Subcutaneous abdominal adipose tissue (tissue), 5 donors: ENCODE data around the gene EYS.
"Not testable (repeated sequence)": the region's sequence is repeated elsewhere in the genome, so short reads cannot be mapped to it uniquely, and the experiment has no call there.

Experiments
- H3K27ac ChIP-seq: one replicate; pipeline ENCODE4 v1.7.0; 2013; ENCODE audit warnings: low read depth, mild to moderate bottlenecking, inconsistent platforms, low read length, moderate library complexity
- H3K27me3 ChIP-seq, 5 donors: one replicate each; pipeline ENCODE4 v1.7.0; 2013; ENCODE audit warnings: low read length in 5 of 5, inconsistent platforms in 1 of 5; ENCODE audit not compliant: control insufficient read depth in 5 of 5, insufficient read depth in 4 of 5
- H3K36me3 ChIP-seq, 5 donors: one replicate each; pipeline ENCODE4 v1.7.0; 2013; ENCODE audit warnings: low read length in 5 of 5; ENCODE audit not compliant: control insufficient read depth in 5 of 5, insufficient read depth in 5 of 5
- H3K4me1 ChIP-seq, 5 donors: one replicate each; pipeline ENCODE4 v1.7.0; 2013; ENCODE audit warnings: low read length in 5 of 5, mild to moderate bottlenecking in 3 of 5, moderate library complexity in 1 of 5; ENCODE audit not compliant: control insufficient read depth in 5 of 5, insufficient read depth in 5 of 5
- H3K4me3 ChIP-seq, 5 donors: one replicate each; pipeline ENCODE4 v1.7.0; 2013; ENCODE audit warnings: low read length in 5 of 5, low read depth in 1 of 5
- H3K9ac ChIP-seq, 5 donors: one replicate each; pipeline ENCODE4 v1.7.0; 2013; ENCODE audit warnings: low read length in 5 of 5, mild to moderate bottlenecking in 4 of 5, moderate library complexity in 3 of 5
- H3K9me3 ChIP-seq, 5 donors: one replicate each; pipeline ENCODE4 v1.7.0; 2013; ENCODE audit warnings: low read length in 5 of 5; ENCODE audit not compliant: control insufficient read depth in 5 of 5
- donor health status: healthy.
- donor health status: healthy.
- donor health status: healthy.
- donor health status: healthy.
- donor health status: healthy.

Gene EYS

DNA sequence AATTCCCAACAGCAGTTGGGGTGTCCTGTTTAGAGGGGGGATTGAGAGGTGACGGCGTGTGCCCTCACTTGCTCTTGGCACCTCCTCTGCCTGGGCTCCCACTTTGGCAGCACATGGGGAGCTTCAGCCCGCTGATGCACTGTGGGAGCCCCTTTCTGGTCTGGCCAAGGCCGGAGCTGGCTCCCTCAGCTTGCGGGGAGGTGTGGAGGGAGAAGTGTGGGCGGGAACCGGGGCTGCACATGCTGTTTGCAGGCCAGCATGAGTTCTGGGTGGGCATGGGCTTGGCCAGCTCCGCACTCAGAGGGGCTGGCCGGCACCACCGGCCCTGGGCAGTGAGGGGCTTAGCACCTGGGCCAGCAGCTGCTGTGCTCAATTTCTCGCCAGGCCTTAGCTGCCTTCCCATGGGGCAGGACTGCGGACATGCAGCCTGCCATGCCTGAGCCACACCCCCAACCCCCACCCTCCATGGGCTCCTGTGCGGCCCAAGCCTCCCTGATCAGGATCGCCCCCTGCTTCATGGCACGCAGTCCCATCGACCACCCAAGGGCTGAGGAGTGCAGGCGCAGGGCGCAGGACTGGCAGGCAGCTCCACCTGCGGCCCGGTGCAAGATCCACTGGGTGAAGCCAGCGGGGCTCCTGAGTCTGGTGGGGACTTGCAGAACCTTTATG, 1675.9 kb downstream of the EYS start:
- not testable (repeated sequence) for H3K4me1 ChIP-seq, H3K4me3 ChIP-seq, H3K9me3 ChIP-seq, H3K36me3 ChIP-seq, H3K9ac ChIP-seq, H3K27ac ChIP-seq, H3K27me3 ChIP-seq

DNA sequence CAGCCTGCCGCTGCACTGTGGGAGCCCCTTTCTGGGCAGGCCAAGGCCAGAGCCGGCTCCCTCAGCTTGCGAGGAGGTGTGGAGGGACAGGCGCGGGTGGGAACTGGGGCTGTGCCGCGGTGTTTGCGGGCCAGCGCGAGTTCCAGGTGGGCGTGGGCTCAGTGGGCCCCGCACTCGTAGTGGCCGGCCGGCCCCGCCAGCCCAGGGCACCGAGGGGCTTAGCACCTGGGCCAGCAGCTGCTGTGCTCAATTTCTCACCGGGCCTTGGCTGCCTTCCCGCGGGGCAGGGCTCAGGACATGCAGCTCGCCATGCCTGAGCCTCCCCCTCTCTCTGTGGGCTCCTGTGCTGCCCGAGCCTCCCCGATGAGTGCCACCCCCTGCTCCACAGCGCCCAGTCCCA, 1683.3 kb downstream of the EYS start:
- H3K9me3 ChIP-seq, result no peaks in the 10 kb centered on the region
- no peak overlapping the region for H3K9ac ChIP-seq
- H3K4me3 ChIP-seq, result no peak overlapping the region
- H3K27ac ChIP-seq, result no peak overlapping the region
- H3K4me1 ChIP-seq, result no peaks in the 10 kb centered on the region
- H3K27me3 ChIP-seq, result no peaks in the 10 kb centered on the region
- no peaks in the 10 kb centered on the region for H3K36me3 ChIP-seq

DNA sequence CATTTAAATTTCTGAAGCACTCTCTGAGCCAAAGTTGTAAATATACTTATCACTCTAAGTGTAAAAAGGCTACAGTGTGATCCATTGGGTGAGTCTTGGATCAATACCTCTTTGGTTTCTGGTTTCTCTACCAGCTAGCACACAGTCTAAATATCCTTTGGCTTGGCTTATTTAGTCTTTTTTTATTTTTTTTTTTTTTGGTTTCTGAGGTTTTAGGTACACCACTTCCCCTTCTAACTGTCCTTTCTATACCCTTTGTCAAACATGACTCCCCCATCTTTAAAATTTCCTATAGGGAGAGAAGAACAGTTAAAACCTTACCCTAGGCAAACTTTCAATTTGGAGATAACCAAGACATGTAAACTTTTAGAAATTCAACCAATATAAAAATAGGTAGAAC, 1692.4 kb downstream of the EYS start:
- H3K9ac ChIP-seq, result no peak overlapping the region
- H3K4me3 ChIP-seq, result no peak overlapping the region
- peaks cover 0 to 4% (median 0%) of the 10 kb centered on the region in 5 donors for H3K4me1 ChIP-seq
- H3K27ac ChIP-seq, result no peak overlapping the region
- no peaks in the 10 kb centered on the region for H3K36me3 ChIP-seq
- no peaks in the 10 kb centered on the region for H3K9me3 ChIP-seq
- H3K27me3 ChIP-seq, result no peaks in the 10 kb centered on the region

DNA sequence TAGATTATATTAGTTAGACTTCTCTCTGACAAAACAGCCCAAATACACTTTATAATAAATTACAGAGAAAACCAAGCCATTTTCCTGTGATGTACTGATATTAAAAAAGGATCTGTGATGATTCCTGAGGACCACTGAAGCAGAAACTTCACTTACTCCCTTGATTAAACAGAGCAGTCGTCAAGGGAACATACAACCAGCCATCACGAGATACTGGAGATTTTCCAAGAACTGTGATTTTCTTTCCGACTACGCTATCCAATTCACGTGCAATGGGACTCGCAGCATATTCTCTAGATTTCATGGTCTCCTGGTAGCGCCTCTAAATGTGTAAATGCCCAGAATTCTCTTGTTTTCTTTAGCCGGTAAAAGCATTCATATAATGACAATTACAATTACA, 1694.0 kb downstream of the EYS start:
- Histone ChIP-seq H3K9me3 (no peaks in the 10 kb centered on the region), H3K27me3 (no peaks in the 10 kb centered on the region), H3K9ac (no peak overlapping the region), H3K4me1 (peaks cover 0 to 4% (median 0%) of the 10 kb centered on the region in 5 donors), H3K36me3 (no peaks in the 10 kb centered on the region), H3K4me3 (no peak overlapping the region), H3K27ac (no peak overlapping the region)

- Histone ChIP-seq H3K4me1 (peaks cover 0 to 4% (median 0%) of the 10 kb centered on the region in 5 donors), H3K4me3 (no peak overlapping the region), H3K9me3 (no peaks in the 10 kb centered on the region), H3K27me3 (no peaks in the 10 kb centered on the region), H3K9ac (no peak overlapping the region), H3K36me3 (no peaks in the 10 kb centered on the region), H3K27ac (no peak overlapping the region)
Measured at GRCh38 chr6:64012351-64013001, 1694.5 kb downstream of the EYS start.

GRCh38 chr6:64010666-64011065, 1696.4 kb downstream of the EYS start:
- Histone ChIP-seq H3K9ac (no peak overlapping the region), H3K4me3 (no peak overlapping the region), H3K27me3 (no peaks in the 10 kb centered on the region), H3K9me3 (no peaks in the 10 kb centered on the region), H3K36me3 (no peaks in the 10 kb centered on the region), H3K4me1 (peaks cover 0 to 4% (median 0%) of the 10 kb centered on the region in 5 donors), H3K27ac (no peak overlapping the region)

GRCh38 chr6:64010010-64010409, 1697.0 kb downstream of the EYS start:
- Histone ChIP-seq H3K4me3 (no peak overlapping the region), H3K27me3 (no peaks in the 10 kb centered on the region), H3K4me1 (peaks cover 0 to 4% (median 0%) of the 10 kb centered on the region in 5 donors), H3K9me3 (no peaks in the 10 kb centered on the region), H3K36me3 (no peaks in the 10 kb centered on the region), H3K9ac (no peak overlapping the region), H3K27ac (no peak overlapping the region)

GRCh38 chr6:64006246-64006645, 1700.8 kb downstream of the EYS start:
- Histone ChIP-seq H3K4me1 (no peaks in the 10 kb centered on the region), H3K27ac (no peak overlapping the region), H3K9ac (no peak overlapping the region), H3K36me3 (no peaks in the 10 kb centered on the region), H3K4me3 (no peak overlapping the region), H3K27me3 (no peaks in the 10 kb centered on the region), H3K9me3 (peaks cover 0 to 5% (median 3%) of the 10 kb centered on the region in 5 donors)

GRCh38 chr6:64000818-64001491, 1706.1 kb downstream of the EYS start:
- Histone ChIP-seq H3K27me3 (no peaks in the 10 kb centered on the region), H3K4me1 (no peaks in the 10 kb centered on the region), H3K36me3 (no peaks in the 10 kb centered on the region), H3K4me3 (no peak overlapping the region), H3K9me3 (peaks cover 0 to 5% (median 3%) of the 10 kb centered on the region in 5 donors), H3K27ac (no peak overlapping the region), H3K9ac (no peak overlapping the region)

DNA sequence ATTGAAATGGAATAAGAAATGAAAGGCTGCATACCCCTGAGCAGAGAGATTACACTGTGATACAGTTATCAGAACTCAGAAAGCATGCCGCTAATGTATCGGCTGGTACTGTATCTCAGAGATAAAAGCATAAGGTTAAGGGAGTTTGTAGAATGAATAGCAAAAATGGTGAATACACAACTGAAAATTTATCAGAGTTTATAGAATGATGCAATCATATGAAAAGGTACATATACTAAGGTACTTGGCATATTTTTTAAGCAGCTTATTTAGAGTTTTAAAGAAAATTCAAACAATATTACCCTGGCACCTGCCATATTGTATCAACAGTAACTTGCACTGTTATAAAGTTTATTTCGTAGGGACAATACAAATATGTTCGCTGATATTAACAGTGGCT, 1707.4 kb downstream of the EYS start:
- Histone ChIP-seq H3K4me3 (no peak overlapping the region), H3K36me3 (no peaks in the 10 kb centered on the region), H3K27ac (no peak overlapping the region), H3K27me3 (no peaks in the 10 kb centered on the region), H3K4me1 (no peaks in the 10 kb centered on the region), H3K9ac (no peak overlapping the region), H3K9me3 (peaks cover 0 to 3% (median 2%) of the 10 kb centered on the region in 5 donors)
